Activated T-cell treated with anti-CD3 and anti-CD28 coated beads for 1 hour (primary cell): Measurements from ENCODE around the gene IGF1.
"Not testable (repeated sequence)": the region's sequence is repeated elsewhere in the genome, so short reads cannot be mapped to it uniquely, and the experiment has no call there.

Experiments
- DNase-seq: peaks from one replicate; pipeline ENCODE4 v3.0.0-alpha.2; 2020; ENCODE audit warnings: low read depth

IGF1 gene

DNA sequence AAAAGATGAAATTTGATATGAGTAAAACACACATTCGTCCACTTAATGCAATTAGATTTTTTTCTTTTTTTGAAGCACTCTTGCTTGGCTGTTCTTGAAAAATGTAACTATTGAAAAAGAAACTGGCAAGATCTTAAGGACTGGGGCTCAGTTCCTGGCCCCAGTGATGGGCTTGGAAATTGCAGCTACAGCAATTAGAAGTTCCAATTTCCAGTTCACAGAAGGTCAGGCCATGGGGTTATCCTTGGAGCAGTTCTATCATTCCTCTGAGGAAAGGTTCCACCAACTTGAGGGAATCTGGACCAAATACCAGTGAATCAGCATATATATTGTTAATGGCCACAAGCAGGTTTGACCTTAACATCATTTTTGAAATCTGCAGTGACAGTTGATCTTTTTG is 18.9 kb downstream of the IGF1 start:
- DNase-seq: no peak

DNA sequence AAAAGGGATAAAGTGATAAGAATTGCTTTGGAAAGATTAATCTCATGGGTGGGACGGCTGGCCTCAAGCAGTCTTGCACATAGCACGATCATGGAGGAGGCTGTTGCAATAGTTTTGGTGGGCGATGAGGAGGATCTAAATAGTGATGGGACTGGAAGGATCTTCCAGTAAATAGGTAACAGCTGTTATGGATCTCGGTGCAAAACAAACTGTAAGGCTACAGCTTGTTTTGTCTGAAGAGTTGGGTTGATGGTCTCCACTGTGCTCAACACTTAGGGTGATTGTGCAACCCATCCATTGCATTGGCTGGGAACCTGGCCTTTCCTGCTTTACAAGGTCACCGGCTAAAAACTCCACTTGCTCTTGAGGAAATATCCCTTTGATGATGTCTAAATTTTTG is 21.0 kb downstream of the IGF1 start:
- DNase-seq: no peak

- no peak for DNase-seq
Observed at GRCh38 chr12:102454808-102455760, 25.3 kb downstream of the IGF1 start.

GRCh38 chr12:102454330-102454729 is 26.0 kb downstream of the IGF1 start:
- no peak for DNase-seq

DNA sequence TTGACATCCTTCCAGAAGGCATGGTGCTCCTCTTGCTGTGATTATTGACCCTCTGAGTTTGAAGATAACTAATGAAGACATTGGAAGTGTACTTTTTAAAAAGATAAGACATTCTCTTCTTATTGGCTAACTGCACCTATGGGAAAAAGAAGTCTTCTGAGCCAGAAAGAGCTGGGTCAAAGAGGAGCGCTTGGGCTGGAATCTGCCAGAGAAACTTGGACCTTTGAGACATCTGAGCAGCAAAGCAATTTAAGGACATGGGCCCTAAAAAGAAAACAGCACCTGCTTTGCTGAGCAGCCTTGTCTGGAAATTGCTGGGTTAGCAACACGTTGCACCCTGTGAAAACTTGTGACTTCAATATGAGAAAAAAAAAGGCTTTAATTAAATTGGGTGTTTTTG is 27.8 kb downstream of the IGF1 start:
- DNase-seq: no peak

DNA sequence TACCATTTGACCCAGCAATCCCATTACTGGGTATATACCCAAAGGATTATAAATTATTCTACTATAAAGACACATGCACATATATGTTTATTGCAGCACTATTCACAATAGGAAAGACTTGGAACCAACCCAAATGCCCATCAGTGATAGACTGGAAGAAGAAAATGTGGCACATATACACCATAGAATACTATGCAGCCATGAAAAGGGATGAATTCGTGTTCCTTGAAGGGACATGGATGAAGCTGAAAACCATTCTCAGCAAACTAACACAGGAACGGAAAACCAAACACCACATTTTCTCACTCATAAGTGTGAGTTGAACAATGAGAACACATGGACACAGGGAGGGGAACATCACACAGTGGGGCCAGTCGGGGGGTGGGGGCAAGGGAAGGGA is 31.3 kb downstream of the IGF1 start:
- DNase-seq: not testable (repeated sequence)

GRCh38 chr12:102447426-102447825 is 32.9 kb downstream of the IGF1 start:
- DNase-seq: not testable (repeated sequence)

DNA sequence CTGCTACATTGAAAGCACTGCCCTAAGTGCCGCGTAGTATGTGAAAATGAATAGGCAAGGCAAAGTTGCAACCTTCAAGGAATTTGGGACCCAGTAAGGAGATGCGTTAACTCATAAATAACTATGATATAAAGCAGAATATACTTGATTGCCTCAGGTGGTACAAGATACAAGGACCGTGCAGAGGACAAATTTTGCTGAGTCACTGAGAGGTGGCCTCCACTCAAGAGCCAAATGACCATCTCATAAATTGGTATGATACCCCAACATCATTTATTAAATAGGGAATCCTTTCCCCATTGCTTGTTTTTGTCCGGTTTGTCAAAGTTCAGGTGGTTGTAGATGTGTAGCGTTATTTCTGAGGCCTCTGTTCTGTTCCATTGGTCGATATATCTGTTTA is 35.7 kb downstream of the IGF1 start:
- no peak for DNase-seq

- no peak for DNase-seq
Observed at GRCh38 chr12:102444093-102444492, 36.3 kb downstream of the IGF1 start.

DNA sequence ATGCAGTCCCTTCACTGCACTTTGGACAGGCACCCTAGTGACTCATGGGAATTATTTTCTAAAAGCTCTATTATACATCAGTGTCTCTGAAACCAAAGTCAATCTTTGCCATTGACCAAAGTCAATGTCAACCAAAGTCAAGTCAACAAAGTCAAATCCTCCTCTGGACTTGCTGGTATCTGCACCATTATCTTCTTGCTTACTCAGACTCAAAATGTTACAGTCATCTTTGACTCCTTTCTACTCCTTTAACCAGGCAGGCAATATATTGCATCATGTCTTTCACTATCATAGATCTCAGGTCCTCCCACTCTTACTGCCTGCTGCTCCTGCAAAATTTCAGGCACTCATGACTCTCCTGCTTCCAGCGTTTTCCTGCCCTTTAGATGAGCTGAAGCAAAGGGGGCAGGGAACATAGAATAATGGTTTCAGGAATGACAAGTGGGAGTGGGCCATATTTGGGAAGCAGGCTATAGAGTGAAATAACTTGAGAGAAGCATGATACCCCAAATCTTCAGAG is 39.2 kb downstream of the IGF1 start:
- DNase-seq: no peak

- DNase-seq: no peak
Observed at GRCh38 chr12:102439426-102440405, 40.6 kb downstream of the IGF1 start.

GRCh38 chr12:102438827-102439210 is 41.5 kb downstream of the IGF1 start:
- no peak for DNase-seq

GRCh38 chr12:102438047-102438826 is 42.1 kb downstream of the IGF1 start:
- no peak for DNase-seq

- DNase-seq: no peak
Observed at GRCh38 chr12:102437511-102437910, 42.9 kb downstream of the IGF1 start.

GRCh38 chr12:102436867-102437266 is 43.5 kb downstream of the IGF1 start:
- DNase-seq: no peak

DNA sequence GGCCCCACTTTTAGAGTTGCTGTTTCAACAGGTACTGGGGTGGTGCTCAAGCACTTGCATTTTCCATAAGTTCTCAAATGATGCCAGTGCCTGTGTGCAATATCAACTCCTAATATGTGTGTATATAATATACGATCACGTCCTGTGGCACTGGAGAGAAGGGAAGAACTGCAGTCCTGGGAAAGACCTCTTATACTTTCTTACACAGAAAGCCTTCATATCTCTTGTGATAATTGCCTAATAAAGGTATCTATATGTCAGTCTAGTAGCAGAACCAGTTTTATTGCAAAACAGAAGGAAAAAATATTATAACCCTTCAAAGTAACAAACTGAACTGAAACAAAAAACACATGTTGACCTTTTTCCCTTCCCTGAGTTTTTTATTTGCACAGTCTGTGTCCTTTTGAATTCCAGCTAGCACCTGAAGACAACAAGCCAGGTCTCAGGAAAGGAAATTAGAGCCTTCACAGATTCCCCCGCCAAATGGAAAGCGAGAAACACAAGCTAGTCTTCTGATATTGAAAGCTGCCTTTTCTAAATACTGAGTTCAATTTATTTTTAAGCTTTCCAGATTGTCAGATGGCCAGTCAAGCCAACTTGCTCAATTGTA is 44.4 kb downstream of the IGF1 start:
- no peak for DNase-seq

DNA sequence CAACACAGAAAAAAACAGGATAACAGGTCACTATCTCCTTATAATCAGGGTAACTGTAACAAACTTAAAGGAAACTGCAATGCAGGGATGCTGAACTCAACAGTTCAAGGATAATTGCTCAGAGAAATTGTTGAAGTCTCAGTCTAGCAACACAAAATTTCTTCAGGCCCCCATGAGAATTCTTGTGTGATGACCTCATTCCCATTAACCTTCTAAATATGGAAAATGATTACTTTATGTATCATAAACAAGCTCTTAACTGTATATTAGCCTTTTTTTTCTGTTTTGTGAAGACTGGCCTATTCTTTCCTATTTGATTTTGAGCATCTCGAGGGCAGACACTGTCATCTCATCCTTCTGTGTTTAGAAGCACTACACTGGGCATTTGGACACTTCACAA is 47.1 kb downstream of the IGF1 start:
- DNase-seq: no peak

DNA sequence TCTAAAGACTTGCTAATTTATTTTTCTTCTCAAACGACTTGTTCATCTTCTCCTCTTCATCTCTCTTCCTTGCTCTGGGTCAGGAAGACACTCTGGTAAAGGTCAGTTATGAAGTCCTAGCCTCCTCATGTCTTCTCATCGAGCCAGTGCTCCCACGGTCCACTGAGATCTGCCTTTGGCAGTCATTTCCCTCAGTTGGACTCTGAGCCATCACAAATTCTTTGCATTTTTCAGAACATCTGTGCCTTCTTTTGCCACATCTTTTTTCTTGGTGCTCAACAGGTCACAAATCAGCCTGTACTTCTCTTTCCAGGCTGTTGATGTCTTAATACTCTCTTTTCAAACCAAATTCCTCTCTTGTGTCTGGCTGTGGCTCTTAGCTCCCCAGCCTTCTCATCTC is 49.7 kb downstream of the IGF1 start:
- no peak for DNase-seq

- DNase-seq: no peak
Observed at GRCh38 chr12:102429211-102430154, 50.9 kb downstream of the IGF1 start.

DNA sequence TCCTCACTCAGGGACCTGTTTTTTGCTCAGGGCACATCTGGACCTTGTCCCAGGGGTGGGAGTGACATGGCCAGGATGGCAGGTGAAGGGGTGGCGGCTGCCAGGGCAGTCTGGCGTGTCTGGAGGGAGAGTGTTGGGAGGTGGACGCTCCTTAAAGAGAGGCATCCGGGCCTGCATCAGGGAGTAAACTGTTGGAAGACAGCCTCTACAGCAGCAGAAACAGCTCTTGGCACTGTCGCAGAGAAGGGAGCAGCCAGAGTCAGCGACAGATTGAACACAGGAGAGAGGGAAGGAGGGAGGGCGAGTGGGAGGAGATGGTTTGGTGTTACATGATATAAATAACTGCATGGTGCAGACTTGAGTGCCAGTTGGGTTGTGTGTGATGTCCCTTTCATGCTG is 52.8 kb downstream of the IGF1 start:
- no peak for DNase-seq
